Measurements from ENCODE around the gene SCYL2.

- TF ChIP-seq CTCF (conservative IDR thresholded peaks at IDR 0.05; ENCODE audit: low read depth, low read length) (no peak), EZH2 (IDR thresholded peaks at IDR 0.05; ENCODE audit: low read length, unreplicated experiment) (no peak), EZH2phosphoT487 (IDR thresholded peaks at IDR 0.05; ENCODE audit: borderline replicate concordance, low read length) (no peak)
These were observed 108.2 kb downstream of the SCYL2 start for GRCh38 chr12:100375038-100375735.
